CD8-positive, alpha-beta memory T cell (primary cell): Measurements from ENCODE around the gene MAEA. TPM values are rescaled to one million over a fixed set of nuclear protein-coding genes. Genes with fewer than 3 reads are reported as not detected.

Experiments used
- CTCF ChIA-PET: fragments of 350-600 bp; sonication (Branson Sonifier 250); formaldehyde crosslinking; loops from one replicate; lab custom pipeline; 2021; ENCODE audit warnings: antibody characterized with exemption; lab: Charles Lee
- POLR2A ChIA-PET: fragments of 350-600 bp; sonication (Branson Sonifier 250); formaldehyde crosslinking; loops from one replicate; lab custom pipeline; 2021; ENCODE audit warnings: antibody characterized with exemption; lab: Charles Lee
- DNase-seq, 5 donors: peaks; one replicate each; pipeline versions ENCODE4 v3.0.0 to v3.0.0-alpha.2; 2020 to 2022; ENCODE audit warnings: mixed read lengths in 1 of 5
- H3K27ac ChIP-seq: one replicate; pipeline ENCODE4 v1.7.0; 2013; ENCODE audit warnings: low read depth, mild to moderate bottlenecking, low read length, moderate library complexity
- H3K27me3 ChIP-seq: 2 replicates; pipeline ENCODE4 v1.7.0; 2013; ENCODE audit warnings: low read length, mild to moderate bottlenecking; ENCODE audit not compliant: insufficient read depth, poor library complexity, severe bottlenecking
- H3K36me3 ChIP-seq: 2 replicates; pipeline ENCODE4 v1.7.0; 2013; ENCODE audit warnings: mild to moderate bottlenecking, low read length, moderate library complexity; ENCODE audit not compliant: insufficient read depth
- H3K4me1 ChIP-seq: 2 replicates; pipeline ENCODE4 v1.7.0; 2013; ENCODE audit warnings: mild to moderate bottlenecking, low read length, moderate library complexity; ENCODE audit not compliant: insufficient read depth
- H3K4me3 ChIP-seq: 2 replicates; pipeline ENCODE4 v1.7.0; 2013; ENCODE audit warnings: mild to moderate bottlenecking, low read length
- H3K9me3 ChIP-seq: 2 replicates; pipeline ENCODE4 v1.7.0; 2013; ENCODE audit warnings: mild to moderate bottlenecking, low read length
- H3K27ac Mint-ChIP-seq, 8 donors: one replicate each; pipeline ENCODE4 v1.8.0; 2020 to 2021; ENCODE audit warnings: mixed read lengths in 8 of 8, mild to moderate bottlenecking in 6 of 8, inconsistent platforms in 3 of 8, moderate library complexity in 3 of 8
- H3K27me3 Mint-ChIP-seq, 2 donors: one replicate each; pipeline ENCODE4 v1.8.0; 2020 to 2021; ENCODE audit warnings: mixed read lengths in 2 of 2, mild to moderate bottlenecking in 1 of 2, moderate library complexity in 1 of 2
- H3K36me3 Mint-ChIP-seq, 3 donors: one replicate each; pipeline ENCODE4 v1.8.0; 2020 to 2021; ENCODE audit warnings: mixed read lengths in 3 of 3, inconsistent platforms in 1 of 3, mild to moderate bottlenecking in 1 of 3
- H3K4me1 Mint-ChIP-seq, 3 donors: one replicate each; pipeline ENCODE4 v1.8.0; 2020 to 2021; ENCODE audit warnings: mixed read lengths in 3 of 3, inconsistent platforms in 1 of 3, mild to moderate bottlenecking in 1 of 3
- H3K4me3 Mint-ChIP-seq, 7 donors: one replicate each; pipeline ENCODE4 v1.8.0; 2020 to 2021; ENCODE audit warnings: mixed read lengths in 7 of 7, mild to moderate bottlenecking in 6 of 7, moderate library complexity in 4 of 7, inconsistent platforms in 2 of 7
- H3K9me3 Mint-ChIP-seq, 5 donors: one replicate each; pipeline ENCODE4 v1.8.0; 2020 to 2022; ENCODE audit warnings: mixed read lengths in 5 of 5, mild to moderate bottlenecking in 3 of 5, moderate library complexity in 2 of 5, inconsistent platforms in 1 of 5
- polyA plus RNA-seq: library from polyadenylated mRNA; unstranded; fragments of 300-500 nt; fragmentation: Illumina TruSeq; gene quantifications from one replicate; pipeline ENCODE4 v1.2.3, GENCODE V29; 2021
- total RNA-seq, 2 experiments: library from RNA; stranded (reverse); gene quantifications; one replicate each; pipeline ENCODE4 v1.2.3, GENCODE V29; 2021

The MAEA gene
- total and polyA plus RNA-seq, 3 experiments from 2014 or later = 59.4 to 75.3 (median 63.8) TPM

- Histone ChIP-seq H3K9me3 (no peaks in the 10 kb centered on the region), H3K4me1 (no peaks in the 10 kb centered on the region), H3K27ac (no peak overlapping the region), H3K27me3 (no peaks in the 10 kb centered on the region), H3K36me3 (no peaks in the 10 kb centered on the region), H3K4me3 (no peak overlapping the region)
- Mint-ChIP-seq H3K27me3 (no peaks in the 10 kb centered on the region), H3K9me3 (no peaks in the 10 kb centered on the region), H3K27ac (no peak overlapping the region), H3K4me3 (no peak overlapping the region), H3K4me1 (no peaks in the 10 kb centered on the region), H3K36me3 (peaks cover under 1 to 34% (median 9%) of the 10 kb centered on the region in 3 donors)
- CTCF ChIA-PET = no interaction called here
- peak in 1 of 5 donors; percentile 35 for DNase-seq
- POLR2A ChIA-PET = interaction anchor here (0.6 kb wide), 1 partner anchor 194 kb away, joined by 4 read pairs; no protein-coding TSS in a partner anchor
Measured at GRCh38 chr4:1377606-1378261, 88.0 kb downstream of the MAEA start.

GRCh38 chr4:1378559-1379231, 89.0 kb downstream of the MAEA start:
- POLR2A ChIA-PET = no interaction called here
- H3K27me3 Mint-ChIP-seq = no peaks in the 10 kb centered on the region

GRCh38 chr4:1379351-1379781, 89.7 kb downstream of the MAEA start:
- no peaks in the 10 kb centered on the region for H3K9me3 ChIP-seq

More at GRCh38 chr4:1378559-1379231, 89.0 kb downstream of the MAEA start:
- H3K36me3 Mint-ChIP-seq = peaks cover 0 to 26% (median under 1%) of the 10 kb centered on the region in 3 donors
- Histone ChIP-seq H3K9me3 (no peaks in the 10 kb centered on the region), H3K27me3 (no peaks in the 10 kb centered on the region), H3K36me3 (no peaks in the 10 kb centered on the region), H3K27ac (no peak overlapping the region), H3K4me3 (no peak overlapping the region), H3K4me1 (no peaks in the 10 kb centered on the region)
- H3K9me3 Mint-ChIP-seq = no peaks in the 10 kb centered on the region
- DNase-seq = peak in 1 of 5 donors; percentile 44
- CTCF ChIA-PET = no interaction called here
- H3K4me1 Mint-ChIP-seq = no peaks in the 10 kb centered on the region
- no peak overlapping the region for H3K27ac Mint-ChIP-seq
- no peak overlapping the region for H3K4me3 Mint-ChIP-seq

DNA sequence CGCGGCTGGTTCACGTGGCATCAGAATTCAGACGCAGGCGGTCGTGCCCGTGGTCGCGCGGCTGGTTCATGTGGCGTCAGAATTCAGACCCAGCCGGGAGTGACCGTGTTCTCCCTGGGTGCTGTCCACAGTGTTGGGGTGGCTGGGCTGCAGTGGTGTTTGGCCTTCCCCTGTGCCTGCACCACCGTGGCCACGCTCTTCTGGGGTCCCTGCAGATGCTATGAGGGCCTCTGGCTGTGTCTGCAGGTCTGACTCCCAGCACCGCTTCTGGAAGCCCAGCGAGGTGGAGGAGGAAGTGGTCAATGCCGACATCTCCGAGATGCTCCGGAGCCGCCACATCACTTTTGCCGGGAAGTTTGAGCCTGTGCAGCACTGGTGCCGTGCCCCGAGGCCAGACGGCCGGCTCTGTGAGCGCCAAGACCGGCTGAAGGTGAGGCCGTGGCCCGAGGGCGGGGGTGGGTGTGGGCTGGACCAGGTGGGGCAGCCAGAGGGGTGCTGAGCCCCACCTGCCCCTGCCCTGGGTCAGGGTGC, 90.2 kb downstream of the MAEA start:
- ChIA-PET CTCF (no interaction called here), POLR2A (no interaction called here)
- Histone ChIP-seq H3K4me3 (no peak overlapping the region), H3K4me1 (no peaks in the 10 kb centered on the region), H3K27ac (no peak overlapping the region), H3K36me3 (no peaks in the 10 kb centered on the region), H3K9me3 (no peaks in the 10 kb centered on the region), H3K27me3 (no peaks in the 10 kb centered on the region)
- Mint-ChIP-seq H3K4me1 (no peaks in the 10 kb centered on the region), H3K4me3 (no peak overlapping the region), H3K27me3 (no peaks in the 10 kb centered on the region), H3K9me3 (no peaks in the 10 kb centered on the region), H3K36me3 (peaks cover 0 to 26% (median 0%) of the 10 kb centered on the region in 3 donors), H3K27ac (no peak overlapping the region)
- DNase-seq = peak in 1 of 5 donors; percentile 33

More at GRCh38 chr4:1379351-1379781, 89.7 kb downstream of the MAEA start:
- H3K9me3 Mint-ChIP-seq = no peaks in the 10 kb centered on the region
- POLR2A ChIA-PET = no interaction called here
- Histone ChIP-seq H3K27ac (no peak overlapping the region), H3K27me3 (no peaks in the 10 kb centered on the region), H3K4me1 (no peaks in the 10 kb centered on the region), H3K4me3 (no peak overlapping the region), H3K36me3 (no peaks in the 10 kb centered on the region)
- H3K27me3 Mint-ChIP-seq = no peaks in the 10 kb centered on the region
- DNase-seq = peak in 1 of 5 donors; percentile 44
- H3K4me1 Mint-ChIP-seq = no peaks in the 10 kb centered on the region
- CTCF ChIA-PET = no interaction called here
- H3K4me3 Mint-ChIP-seq = no peak overlapping the region
- no peak overlapping the region for H3K27ac Mint-ChIP-seq
- peaks cover 0 to 23% (median 0%) of the 10 kb centered on the region in 3 donors for H3K36me3 Mint-ChIP-seq

GRCh38 chr4:1380368-1381151, 90.9 kb downstream of the MAEA start:
- Mint-ChIP-seq H3K27ac (peak overlapping the region in 2 of 8 donors; percentile 41 to 70), H3K4me1 (no peaks in the 10 kb centered on the region), H3K9me3 (no peaks in the 10 kb centered on the region), H3K36me3 (peaks cover 0 to 22% (median 0%) of the 10 kb centered on the region in 3 donors), H3K27me3 (no peaks in the 10 kb centered on the region), H3K4me3 (no peak overlapping the region)
- H3K4me1 ChIP-seq = no peaks in the 10 kb centered on the region
- POLR2A ChIA-PET = no interaction called here
- peak in 1 of 5 donors; percentile 24 for DNase-seq
- H3K27ac ChIP-seq = no peak overlapping the region
- H3K27me3 ChIP-seq = no peaks in the 10 kb centered on the region
- CTCF ChIA-PET = no interaction called here
- no peaks in the 10 kb centered on the region for H3K9me3 ChIP-seq
- no peak overlapping the region for H3K4me3 ChIP-seq
- H3K36me3 ChIP-seq = no peaks in the 10 kb centered on the region

DNA sequence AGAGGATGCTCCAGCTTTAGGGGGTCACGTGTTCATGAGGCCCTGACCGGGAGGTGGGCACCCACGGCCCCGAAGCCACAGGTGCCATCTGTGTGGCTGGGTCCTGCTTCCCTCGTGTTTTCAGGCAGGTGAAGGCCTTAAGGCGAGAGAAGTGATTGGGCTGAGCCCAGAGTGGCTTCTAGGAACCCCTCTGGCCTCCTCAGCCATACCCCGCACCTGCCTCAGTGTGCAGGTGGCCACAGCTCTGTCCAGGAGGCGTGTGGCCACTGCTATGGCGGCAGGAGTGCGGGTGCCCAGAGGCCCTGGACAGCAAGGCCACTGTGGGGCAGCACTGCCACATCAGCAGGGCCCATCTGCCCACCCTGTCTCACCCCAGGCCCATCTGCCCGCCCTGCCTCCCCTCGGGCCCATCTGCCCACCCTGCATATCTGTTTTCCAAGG, 91.5 kb downstream of the MAEA start:
- H3K27ac ChIP-seq = no peak overlapping the region
- no peaks in the 10 kb centered on the region for H3K9me3 ChIP-seq
- no peaks in the 10 kb centered on the region for H3K4me1 ChIP-seq
- Mint-ChIP-seq H3K4me3 (no peak overlapping the region), H3K36me3 (peaks cover 0 to 25% (median 0%) of the 10 kb centered on the region in 3 donors), H3K27me3 (no peaks in the 10 kb centered on the region), H3K4me1 (no peaks in the 10 kb centered on the region), H3K27ac (no peak overlapping the region), H3K9me3 (no peaks in the 10 kb centered on the region)
- no peak overlapping the region for H3K4me3 ChIP-seq
- ChIA-PET CTCF (no interaction called here), POLR2A (no interaction called here)
- no peaks in the 10 kb centered on the region for H3K27me3 ChIP-seq
- H3K36me3 ChIP-seq = no peaks in the 10 kb centered on the region
- peak in 1 of 5 donors; percentile 38 for DNase-seq

DNA sequence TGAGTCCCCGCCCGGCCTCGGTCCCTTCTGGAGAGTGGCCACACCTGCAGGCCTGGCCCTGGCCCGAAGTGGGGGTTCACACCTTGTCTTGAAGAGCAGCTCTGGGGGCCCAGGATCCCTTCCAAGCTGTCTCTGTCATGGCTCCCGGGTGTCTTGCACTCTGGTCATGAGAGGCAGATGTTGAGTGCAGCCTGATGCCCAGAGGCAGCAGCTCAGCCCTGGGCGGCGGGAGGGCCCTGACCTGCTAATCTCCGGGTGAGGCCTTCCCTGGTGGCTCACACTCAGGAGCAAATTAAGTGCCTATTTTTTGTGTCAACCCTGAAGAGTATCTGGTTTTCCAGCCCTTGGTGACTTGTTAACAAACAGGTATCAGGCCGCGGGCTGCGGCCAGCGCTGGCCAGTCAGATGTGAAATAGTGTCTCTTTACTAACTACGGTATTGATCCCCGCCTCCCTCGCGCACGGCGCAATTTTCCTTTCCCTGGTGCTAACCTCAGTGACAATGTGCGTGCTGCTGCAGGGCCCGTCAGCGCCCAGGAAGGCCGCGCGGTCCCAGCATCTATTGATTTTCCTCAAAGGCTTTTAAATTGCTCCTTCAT, 92.4 kb downstream of the MAEA start:
- Mint-ChIP-seq H3K4me3 (no peak overlapping the region), H3K9me3 (no peaks in the 10 kb centered on the region), H3K4me1 (no peaks in the 10 kb centered on the region), H3K27ac (peak overlapping the region in 1 of 8 donors; percentile 47), H3K27me3 (peaks cover 0 to 1% of the 10 kb centered on the region in 2 donors), H3K36me3 (peaks cover 4 to 28% (median 6%) of the 10 kb centered on the region in 3 donors)
- peak in 1 of 5 donors; percentile 35 for DNase-seq
- CTCF ChIA-PET = no interaction called here
- no peak overlapping the region for H3K4me3 ChIP-seq
- POLR2A ChIA-PET = no interaction called here
- H3K36me3 ChIP-seq = no peaks in the 10 kb centered on the region
- no peaks in the 10 kb centered on the region for H3K9me3 ChIP-seq
- H3K27me3 ChIP-seq = no peaks in the 10 kb centered on the region
- H3K27ac ChIP-seq = no peak overlapping the region
- H3K4me1 ChIP-seq = no peaks in the 10 kb centered on the region
